ENCODE results near the gene DISC1. TPM values are rescaled to one million over a fixed set of nuclear protein-coding genes. Genes with fewer than 3 reads are reported as not detected.

The DISC1 gene
- total and polyA plus RNA-seq, 2 of the 13 experiments (the other 11 are each of a cell fraction or from before 2014, with no cell fraction given): 4.2 to 4.6 TPM

- no peaks in the 10 kb centered on the region for H3K79me2 ChIP-seq (ENCODE audit: insufficient read depth, low read length)
- POLR2A ChIA-PET: no interaction called here
- 93% methylated on average over 1 of the region's 1 CpG for WGBS (ENCODE audit: low lambda C conversion rate)
- no peaks in the 10 kb centered on the region for H3K27me3 ChIP-seq (ENCODE audit: control insufficient read depth in 1 of 2, insufficient read depth in 2 of 2, low read length in 2 of 2)
- H3K9me3 ChIP-seq (ENCODE audit: low read length): no peaks in the 10 kb centered on the region
- peaks cover 63% of the 10 kb centered on the region for H3K4me1 ChIP-seq (ENCODE audit: insufficient read depth, low read length)
- H2AFZ ChIP-seq (ENCODE audit: low read length): no peak overlapping the region
- in situ Hi-C loops (cut with HindIII; ENCODE audit: extremely low pct_ligation_motif_present, low pct_unique_long_range_greater_than_20kb): no loop called here
- no peaks in the 10 kb centered on the region for H4K20me1 ChIP-seq (ENCODE audit: insufficient read depth, low read length)
- H3K9ac ChIP-seq (ENCODE audit: insufficient read depth, low read depth, low read length): no peak overlapping the region
- peak overlapping the region; percentile 10; the same call in 1 of the 2 replicates for H3K4me2 ChIP-seq (ENCODE audit: low read depth, low read length)
- no peak for DNase-seq (ENCODE audit: low spot score)
- FAIRE-seq: no peak
- no peaks in the 10 kb centered on the region for H3K36me3 ChIP-seq (replicated peaks in 1 of 2; ENCODE audit: control insufficient read depth in 1 of 2, insufficient read depth in 2 of 2, low read length in 2 of 2)
- peak; percentile 6; the same call in 2 of the 3 replicates for ATAC-seq
- H3K4me3 ChIP-seq (replicated peaks in 1 of 3; ENCODE audit: insufficient read depth in 1 of 3, low read depth in 2 of 3, low read length in 3 of 3): no peak overlapping the region
- H3K27ac ChIP-seq (ENCODE audit: extremely low read length, insufficient read depth, low read length): peak overlapping the region; percentile 65
- no TSS peak for BruUV-seq (replicated peaks)
- intact Hi-C loops (cut with micrococcal nuclease; ENCODE audit: unreplicated experiment): no loop called here
- CTCF ChIA-PET (ENCODE audit: low intra/inter-chr PET ratio, low total read pairs): no interaction called here
- TF ChIP-seq, protein P1, sequence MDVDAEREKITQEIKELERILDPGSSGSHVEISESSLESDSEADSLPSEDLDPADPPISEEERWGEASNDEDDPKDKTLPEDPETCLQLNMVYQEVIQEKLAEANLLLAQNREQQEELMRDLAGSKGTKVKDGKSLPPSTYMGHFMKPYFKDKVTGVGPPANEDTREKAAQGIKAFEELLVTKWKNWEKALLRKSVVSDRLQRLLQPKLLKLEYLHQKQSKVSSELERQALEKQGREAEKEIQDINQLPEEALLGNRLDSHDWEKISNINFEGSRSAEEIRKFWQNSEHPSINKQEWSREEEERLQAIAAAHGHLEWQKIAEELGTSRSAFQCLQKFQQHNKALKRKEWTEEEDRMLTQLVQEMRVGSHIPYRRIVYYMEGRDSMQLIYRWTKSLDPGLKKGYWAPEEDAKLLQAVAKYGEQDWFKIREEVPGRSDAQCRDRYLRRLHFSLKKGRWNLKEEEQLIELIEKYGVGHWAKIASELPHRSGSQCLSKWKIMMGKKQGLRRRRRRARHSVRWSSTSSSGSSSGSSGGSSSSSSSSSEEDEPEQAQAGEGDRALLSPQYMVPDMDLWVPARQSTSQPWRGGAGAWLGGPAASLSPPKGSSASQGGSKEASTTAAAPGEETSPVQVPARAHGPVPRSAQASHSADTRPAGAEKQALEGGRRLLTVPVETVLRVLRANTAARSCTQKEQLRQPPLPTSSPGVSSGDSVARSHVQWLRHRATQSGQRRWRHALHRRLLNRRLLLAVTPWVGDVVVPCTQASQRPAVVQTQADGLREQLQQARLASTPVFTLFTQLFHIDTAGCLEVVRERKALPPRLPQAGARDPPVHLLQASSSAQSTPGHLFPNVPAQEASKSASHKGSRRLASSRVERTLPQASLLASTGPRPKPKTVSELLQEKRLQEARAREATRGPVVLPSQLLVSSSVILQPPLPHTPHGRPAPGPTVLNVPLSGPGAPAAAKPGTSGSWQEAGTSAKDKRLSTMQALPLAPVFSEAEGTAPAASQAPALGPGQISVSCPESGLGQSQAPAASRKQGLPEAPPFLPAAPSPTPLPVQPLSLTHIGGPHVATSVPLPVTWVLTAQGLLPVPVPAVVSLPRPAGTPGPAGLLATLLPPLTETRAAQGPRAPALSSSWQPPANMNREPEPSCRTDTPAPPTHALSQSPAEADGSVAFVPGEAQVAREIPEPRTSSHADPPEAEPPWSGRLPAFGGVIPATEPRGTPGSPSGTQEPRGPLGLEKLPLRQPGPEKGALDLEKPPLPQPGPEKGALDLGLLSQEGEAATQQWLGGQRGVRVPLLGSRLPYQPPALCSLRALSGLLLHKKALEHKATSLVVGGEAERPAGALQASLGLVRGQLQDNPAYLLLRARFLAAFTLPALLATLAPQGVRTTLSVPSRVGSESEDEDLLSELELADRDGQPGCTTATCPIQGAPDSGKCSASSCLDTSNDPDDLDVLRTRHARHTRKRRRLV (CRISPR knock-in tag; IDR thresholded peaks at IDR 0.05): no peak
- TF ChIP-seq, protein P2, sequence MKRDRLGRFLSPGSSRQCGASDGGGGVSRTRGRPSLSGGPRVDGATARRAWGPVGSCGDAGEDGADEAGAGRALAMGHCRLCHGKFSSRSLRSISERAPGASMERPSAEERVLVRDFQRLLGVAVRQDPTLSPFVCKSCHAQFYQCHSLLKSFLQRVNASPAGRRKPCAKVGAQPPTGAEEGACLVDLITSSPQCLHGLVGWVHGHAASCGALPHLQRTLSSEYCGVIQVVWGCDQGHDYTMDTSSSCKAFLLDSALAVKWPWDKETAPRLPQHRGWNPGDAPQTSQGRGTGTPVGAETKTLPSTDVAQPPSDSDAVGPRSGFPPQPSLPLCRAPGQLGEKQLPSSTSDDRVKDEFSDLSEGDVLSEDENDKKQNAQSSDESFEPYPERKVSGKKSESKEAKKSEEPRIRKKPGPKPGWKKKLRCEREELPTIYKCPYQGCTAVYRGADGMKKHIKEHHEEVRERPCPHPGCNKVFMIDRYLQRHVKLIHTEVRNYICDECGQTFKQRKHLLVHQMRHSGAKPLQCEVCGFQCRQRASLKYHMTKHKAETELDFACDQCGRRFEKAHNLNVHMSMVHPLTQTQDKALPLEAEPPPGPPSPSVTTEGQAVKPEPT (CRISPR knock-in tag; IDR thresholded peaks at IDR 0.05; ENCODE audit: low read depth): no peak
- TF ChIP-seq ZBTB20 (CRISPR knock-in tag; IDR thresholded peaks at IDR 0.05; ENCODE audit: borderline replicate concordance, low read depth) (no peak), GATAD2A (CRISPR knock-in tag; IDR thresholded peaks at IDR 0.05) (no peak), PCBP1 (IDR thresholded peaks at IDR 0.05; ENCODE audit: borderline replicate concordance, low read depth, low read length) (no peak), POLR2A (IDR thresholded peaks at IDR 0.05; ENCODE audit: insufficient read depth in 1 of 2, low read depth in 2 of 2, low read length in 2 of 2) (no peak), JDP2 (CRISPR knock-in tag; IDR thresholded peaks at IDR 0.05; ENCODE audit: borderline replicate concordance) (no peak), CAMTA2 (CRISPR knock-in tag; IDR thresholded peaks at IDR 0.05; ENCODE audit: borderline replicate concordance) (no peak), NRL (CRISPR knock-in tag; IDR thresholded peaks at IDR 0.05; ENCODE audit: borderline replicate concordance) (no peak), ZNF318 (CRISPR knock-in tag; IDR thresholded peaks at IDR 0.05) (no peak)
These were observed 215.9 kb downstream of the DISC1 start for GRCh38 chr1:231842441-231842840.
